H9 (cell line): ENCODE measurements around the gene PAFAH1B1. TPM values are rescaled to one million over a fixed set of nuclear protein-coding genes. Genes with fewer than 3 reads are reported as not detected.

Source experiments
- DNase-seq: peaks from one replicate; pipeline ENCODE4 v3.0.0-alpha.2; 2017
- H2AFZ ChIP-seq: one replicate; pipeline ENCODE4 v1.6.1; 2013; ENCODE audit warnings: mild to moderate bottlenecking, low read length, control low read depth, moderate library complexity
- H2AK5ac ChIP-seq: 2 replicates; pipeline ENCODE4 v1.6.1; 2013; ENCODE audit warnings: low read length, control low read depth, mixed read lengths; ENCODE audit not compliant: insufficient read length
- H2BK120ac ChIP-seq: one replicate; pipeline ENCODE4 v1.6.1; 2013; ENCODE audit warnings: low read depth, mild to moderate bottlenecking, low read length, control low read depth, inconsistent platforms; ENCODE audit not compliant: poor library complexity, severe bottlenecking
- H2BK12ac ChIP-seq: 2 replicates; pipeline ENCODE4 v1.6.1; 2013; ENCODE audit warnings: low read length, control low read depth, mixed read lengths, low read depth; ENCODE audit not compliant: insufficient read length
- H2BK15ac ChIP-seq: 2 replicates; pipeline ENCODE4 v1.6.1; 2013; ENCODE audit warnings: low read depth, low read length, control low read depth
- H2BK20ac ChIP-seq: one replicate; pipeline ENCODE4 v1.6.1; 2013; ENCODE audit warnings: low read depth, mild to moderate bottlenecking, low read length, control low read depth, inconsistent platforms; ENCODE audit not compliant: poor library complexity, severe bottlenecking
- H2BK5ac ChIP-seq: 2 replicates; pipeline ENCODE4 v1.6.1; 2013; ENCODE audit warnings: low read length, control low read depth, mixed read lengths; ENCODE audit not compliant: insufficient read length
- H3K14ac ChIP-seq: 2 replicates; pipeline ENCODE4 v1.6.1; 2013; ENCODE audit warnings: low read length, control low read depth; ENCODE audit not compliant: insufficient read depth
- H3K18ac ChIP-seq: 2 replicates; pipeline ENCODE4 v1.6.1; 2013; ENCODE audit warnings: low read depth, mild to moderate bottlenecking, mixed read lengths, low read length, control low read depth; ENCODE audit not compliant: insufficient read length
- H3K23ac ChIP-seq: 2 replicates; pipeline ENCODE4 v1.6.1; 2013; ENCODE audit warnings: low read length, control low read depth, mixed read lengths, low read depth; ENCODE audit not compliant: insufficient read length
- H3K23me2 ChIP-seq: 2 replicates; pipeline ENCODE4 v1.6.1; 2013; ENCODE audit warnings: low read depth, mild to moderate bottlenecking, mixed read lengths, low read length, control low read depth; ENCODE audit not compliant: insufficient read length, poor library complexity, severe bottlenecking
- H3K27ac ChIP-seq: 2 replicates; pipeline ENCODE4 v1.5.1; 2013; ENCODE audit warnings: low read length, control low read depth, mixed read lengths, low read depth; ENCODE audit not compliant: insufficient read length
- H3K27me3 ChIP-seq: 2 replicates; pipeline ENCODE4 v1.6.1; 2013; ENCODE audit warnings: low read length, control low read depth, inconsistent platforms; ENCODE audit not compliant: insufficient read depth
- H3K4ac ChIP-seq: 2 replicates; pipeline ENCODE4 v1.6.1; 2013; ENCODE audit warnings: low read depth, mild to moderate bottlenecking, control low read depth, inconsistent platforms, low read length, moderate library complexity
- H3K4me1 ChIP-seq: 2 replicates; pipeline ENCODE4 v1.6.1; 2013; ENCODE audit warnings: low read length, control low read depth, inconsistent platforms; ENCODE audit not compliant: insufficient read depth
- H3K4me2 ChIP-seq: 2 replicates; pipeline ENCODE4 v1.6.1; 2013; ENCODE audit warnings: low read length, control low read depth, mixed read lengths; ENCODE audit not compliant: insufficient read length, insufficient read depth
- H3K56ac ChIP-seq: 2 replicates; pipeline ENCODE4 v1.6.1; 2013; ENCODE audit warnings: low read depth, mild to moderate bottlenecking, mixed read lengths, low read length, control low read depth; ENCODE audit not compliant: insufficient read length
- H3K79me1 ChIP-seq: 2 replicates; pipeline ENCODE4 v1.6.1; 2013; ENCODE audit warnings: low read depth, mild to moderate bottlenecking, moderate library complexity, low read length, control low read depth, inconsistent platforms; ENCODE audit not compliant: insufficient read depth, poor library complexity, severe bottlenecking
- H3K79me2 ChIP-seq: 2 replicates; pipeline ENCODE4 v1.6.1; 2013; ENCODE audit warnings: low read length, control low read depth, inconsistent platforms; ENCODE audit not compliant: insufficient read depth
- H3K9ac ChIP-seq: 2 replicates; pipeline ENCODE4 v1.6.1; 2013; ENCODE audit warnings: low read length, control low read depth, mixed read lengths; ENCODE audit not compliant: insufficient read length; ENCODE audit errors: extremely low read depth
- H3K9me3 ChIP-seq: one replicate; pipeline ENCODE4 v1.6.1; 2013; ENCODE audit warnings: low read depth, low read length, inconsistent platforms; ENCODE audit not compliant: control insufficient read depth
- H3T11ph ChIP-seq: one replicate; pipeline ENCODE4 v1.6.1; 2013; ENCODE audit warnings: mild to moderate bottlenecking, low read length, control low read depth, inconsistent platforms
- H4K20me1 ChIP-seq: one replicate; pipeline ENCODE4 v1.6.1; 2013; ENCODE audit not compliant: control insufficient read depth, insufficient read length, insufficient read depth
- H4K5ac ChIP-seq: 2 replicates; pipeline ENCODE4 v1.6.1; 2013; ENCODE audit warnings: low read depth, mild to moderate bottlenecking, mixed read lengths, low read length, control low read depth; ENCODE audit not compliant: insufficient read length
- H4K8ac ChIP-seq: replicated peaks from 2 replicates; pipeline ENCODE4 v1.6.1; 2013; ENCODE audit warnings: low read length, control low read depth, mixed read lengths, low read depth; ENCODE audit not compliant: insufficient read length
- H4K91ac ChIP-seq: 2 replicates; pipeline ENCODE4 v1.6.1; 2013; ENCODE audit warnings: low read depth, mild to moderate bottlenecking, moderate library complexity, mixed read lengths, low read length, control low read depth; ENCODE audit not compliant: insufficient read length
- H3K27ac Mint-ChIP-seq, 3 experiments: 2 replicates in 2 of 3; 3 replicates in 1 of 3; pipeline ENCODE4 v1.8.0; 2020 to 2021; ENCODE audit warnings: mixed read lengths in 3 of 3, mild to moderate bottlenecking in 1 of 3, moderate library complexity in 1 of 3
- H3K27me3 Mint-ChIP-seq: 2 replicates; pipeline ENCODE4 v1.8.0; 2021; ENCODE audit warnings: low read depth, mild to moderate bottlenecking, moderate library complexity, mixed read lengths
- H3K36me3 Mint-ChIP-seq, 3 experiments: 2 replicates in 2 of 3; 3 replicates in 1 of 3; pipeline ENCODE4 v1.8.0; 2020 to 2021; ENCODE audit warnings: low read depth in 3 of 3, mixed read lengths in 3 of 3; ENCODE audit not compliant: insufficient read depth in 1 of 3
- H3K4me1 Mint-ChIP-seq, 2 experiments: 2 replicates each; pipeline ENCODE4 v1.8.0; 2020; ENCODE audit warnings: mixed read lengths in 2 of 2
- H3K4me3 Mint-ChIP-seq, 2 experiments: 2 replicates in 1 of 2; 3 replicates in 1 of 2; pipeline ENCODE4 v1.8.0; 2020 to 2021; ENCODE audit warnings: mild to moderate bottlenecking in 2 of 2, mixed read lengths in 2 of 2, moderate library complexity in 1 of 2
- H3K9me3 Mint-ChIP-seq, 2 experiments: 2 replicates in 1 of 2; 3 replicates in 1 of 2; pipeline ENCODE4 v1.8.0; 2020; ENCODE audit warnings: mild to moderate bottlenecking in 2 of 2, mixed read lengths in 2 of 2, moderate library complexity in 1 of 2
- WGBS: extraction: QIAGEN DNeasy Blood & Tissue Kit; methylation state at CpG from one replicate; pipeline ENCODE4 v1.1.7; 2013; ENCODE audit warnings: missing lambda C conversion rate, low lambda C conversion rate, mixed read lengths; ENCODE audit not compliant: insufficient read length; ENCODE audit errors: extremely low coverage; 5-methylcytosine and 5-hydroxymethylcytosine counted together
- total RNA-seq: library from RNA; stranded (reverse); gene quantifications from 2 replicates; pipeline ENCODE4 v1.2.1, GENCODE V29; 2021
- TF ChIP-seq, protein P1 (sequence below): fragments of 200-600 bp; sonication (generic); conservative IDR thresholded peaks from 3 replicates; pipeline ENCODE4 v1.8.0; 2021; ENCODE audit warnings: antibody characterized with exemption, mild to moderate bottlenecking

PAFAH1B1 gene
- total RNA-seq, 1 experiment from 2014 or later: 134 TPM

DNA sequence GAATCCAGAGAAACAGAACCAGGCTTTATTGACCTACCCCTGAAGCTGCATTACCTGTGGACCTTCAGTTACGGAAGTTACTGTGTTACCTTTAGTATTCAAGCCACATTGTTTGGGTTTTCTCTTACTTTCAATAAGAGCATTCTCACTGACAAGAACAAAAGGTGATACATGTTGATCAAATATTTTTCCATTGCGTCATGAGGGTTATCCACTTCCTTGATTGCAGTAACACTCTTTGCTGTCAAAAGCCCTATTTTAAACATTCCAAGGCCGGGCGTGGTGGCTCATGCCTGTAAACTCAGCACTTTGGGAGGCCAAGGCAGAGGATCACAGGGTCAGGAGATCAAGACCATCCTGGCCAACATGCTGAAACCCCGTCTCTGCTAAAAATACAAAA, 28.6 kb upstream of the PAFAH1B1 start:
- Histone ChIP-seq H2AK5ac (no peak overlapping the region), H3K9ac (no peak overlapping the region), H3K56ac (no peak overlapping the region), H2BK5ac (no peak overlapping the region), H3K4me1 (no peaks in the 10 kb centered on the region), H4K91ac (no peak overlapping the region), H3K79me2 (no peaks in the 10 kb centered on the region), H2BK20ac (no peak overlapping the region), H3K23me2 (no peaks in the 10 kb centered on the region), H3K14ac (no peak overlapping the region), H3K23ac (no peak overlapping the region), H3K18ac (no peak overlapping the region), H4K5ac (no peak overlapping the region), H2BK120ac (no peak overlapping the region), H3K27me3 (no peaks in the 10 kb centered on the region), H3K4ac (no peak overlapping the region), H2BK15ac (no peak overlapping the region), H3K9me3 (no peaks in the 10 kb centered on the region), H2BK12ac (no peak overlapping the region), H3K27ac (no peak overlapping the region), H2AFZ (no peak overlapping the region), H4K8ac (no peak overlapping the region), H3K79me1 (no peaks in the 10 kb centered on the region), H3K4me2 (no peak overlapping the region), H3T11ph (no peak overlapping the region), H4K20me1 (no peaks in the 10 kb centered on the region)
- TF ChIP-seq, protein P1, sequence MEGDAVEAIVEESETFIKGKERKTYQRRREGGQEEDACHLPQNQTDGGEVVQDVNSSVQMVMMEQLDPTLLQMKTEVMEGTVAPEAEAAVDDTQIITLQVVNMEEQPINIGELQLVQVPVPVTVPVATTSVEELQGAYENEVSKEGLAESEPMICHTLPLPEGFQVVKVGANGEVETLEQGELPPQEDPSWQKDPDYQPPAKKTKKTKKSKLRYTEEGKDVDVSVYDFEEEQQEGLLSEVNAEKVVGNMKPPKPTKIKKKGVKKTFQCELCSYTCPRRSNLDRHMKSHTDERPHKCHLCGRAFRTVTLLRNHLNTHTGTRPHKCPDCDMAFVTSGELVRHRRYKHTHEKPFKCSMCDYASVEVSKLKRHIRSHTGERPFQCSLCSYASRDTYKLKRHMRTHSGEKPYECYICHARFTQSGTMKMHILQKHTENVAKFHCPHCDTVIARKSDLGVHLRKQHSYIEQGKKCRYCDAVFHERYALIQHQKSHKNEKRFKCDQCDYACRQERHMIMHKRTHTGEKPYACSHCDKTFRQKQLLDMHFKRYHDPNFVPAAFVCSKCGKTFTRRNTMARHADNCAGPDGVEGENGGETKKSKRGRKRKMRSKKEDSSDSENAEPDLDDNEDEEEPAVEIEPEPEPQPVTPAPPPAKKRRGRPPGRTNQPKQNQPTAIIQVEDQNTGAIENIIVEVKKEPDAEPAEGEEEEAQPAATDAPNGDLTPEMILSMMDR: no peak
- H3K4me1 Mint-ChIP-seq: peaks cover 5 to 6% of the 10 kb centered on the region in 2 experiments
- H3K4me3 Mint-ChIP-seq: no peak overlapping the region
- peaks cover 17 to 19% of the 10 kb centered on the region in 2 experiments for H3K9me3 Mint-ChIP-seq
- DNase-seq: no peak
- H3K27ac Mint-ChIP-seq: no peak overlapping the region
- peaks cover 6 to 9% (median 8%) of the 10 kb centered on the region in 3 experiments; a peak in 4 of 7 replicates for H3K36me3 Mint-ChIP-seq
- peaks cover 3% of the 10 kb centered on the region for H3K27me3 Mint-ChIP-seq
- no CpG with 5 or more reads among the region's 5 CpGs for WGBS
